ENCODE measurements around the gene GUK1.

Gene GUK1

DNA sequence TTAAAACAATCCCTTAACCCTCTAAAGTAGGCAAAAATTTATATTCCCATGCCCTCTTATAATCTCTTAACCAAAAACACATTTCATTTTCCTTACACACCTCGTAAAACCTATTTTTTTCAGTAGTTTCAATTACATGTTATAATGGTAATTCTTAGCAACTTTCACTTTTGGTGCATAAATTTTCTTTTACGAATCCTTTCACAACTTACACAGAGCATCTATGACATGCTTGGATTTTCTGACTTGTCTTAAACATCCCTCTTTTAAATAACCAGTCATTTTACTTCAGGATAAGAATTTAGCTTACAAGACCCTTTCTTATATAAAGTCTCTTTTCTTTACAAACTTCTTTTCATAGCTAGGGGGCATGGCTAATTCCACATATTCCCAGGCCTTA, 22.0 kb upstream of the GUK1 start:
- peaks cover 9% of the 10 kb centered on the region for H3K27me3 ChIP-seq
- TF ChIP-seq, protein P1, sequence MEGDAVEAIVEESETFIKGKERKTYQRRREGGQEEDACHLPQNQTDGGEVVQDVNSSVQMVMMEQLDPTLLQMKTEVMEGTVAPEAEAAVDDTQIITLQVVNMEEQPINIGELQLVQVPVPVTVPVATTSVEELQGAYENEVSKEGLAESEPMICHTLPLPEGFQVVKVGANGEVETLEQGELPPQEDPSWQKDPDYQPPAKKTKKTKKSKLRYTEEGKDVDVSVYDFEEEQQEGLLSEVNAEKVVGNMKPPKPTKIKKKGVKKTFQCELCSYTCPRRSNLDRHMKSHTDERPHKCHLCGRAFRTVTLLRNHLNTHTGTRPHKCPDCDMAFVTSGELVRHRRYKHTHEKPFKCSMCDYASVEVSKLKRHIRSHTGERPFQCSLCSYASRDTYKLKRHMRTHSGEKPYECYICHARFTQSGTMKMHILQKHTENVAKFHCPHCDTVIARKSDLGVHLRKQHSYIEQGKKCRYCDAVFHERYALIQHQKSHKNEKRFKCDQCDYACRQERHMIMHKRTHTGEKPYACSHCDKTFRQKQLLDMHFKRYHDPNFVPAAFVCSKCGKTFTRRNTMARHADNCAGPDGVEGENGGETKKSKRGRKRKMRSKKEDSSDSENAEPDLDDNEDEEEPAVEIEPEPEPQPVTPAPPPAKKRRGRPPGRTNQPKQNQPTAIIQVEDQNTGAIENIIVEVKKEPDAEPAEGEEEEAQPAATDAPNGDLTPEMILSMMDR (IDR thresholded peaks at IDR 0.05), result no peak

DNA sequence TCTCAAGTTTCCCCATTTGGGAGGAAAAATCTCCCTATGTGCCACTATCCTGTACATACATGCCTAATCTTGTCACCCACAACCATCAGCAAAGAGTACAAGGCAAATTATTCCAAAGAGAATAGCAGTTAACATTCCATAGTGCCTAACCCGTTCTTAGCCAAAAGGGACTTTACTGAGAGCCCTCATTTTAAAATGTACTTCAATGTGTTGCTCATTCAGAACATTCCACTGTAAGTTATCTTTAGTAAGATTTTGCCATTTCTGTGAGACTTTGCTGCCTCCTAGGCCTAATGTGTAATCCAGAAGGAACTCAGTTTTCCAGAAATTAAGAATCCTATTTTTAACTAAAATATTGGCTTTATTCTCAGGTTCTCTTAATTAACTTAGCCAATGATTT, 19.7 kb upstream of the GUK1 start:
- H3K4me1 ChIP-seq (ENCODE audit: control insufficient read depth in 1 of 2, insufficient read depth in 1 of 2, low read depth in 1 of 2, low read length in 1 of 2), result peaks cover 0 to 5% of the 10 kb centered on the region in 2 experiments
- H3K27ac ChIP-seq, result no peak overlapping the region
- peaks cover 21% of the 10 kb centered on the region for H3K27me3 ChIP-seq
- no peak overlapping the region for H3K4me3 ChIP-seq (ENCODE audit: low read depth in 1 of 2, low read length in 1 of 2)
- no peaks in the 10 kb centered on the region for H3K9me3 ChIP-seq
- no peaks in the 10 kb centered on the region for H3K36me3 ChIP-seq
- TF ChIP-seq, protein P1 (IDR thresholded peaks at IDR 0.05), result no peak

More for the DNA sequence above, 22.0 kb upstream of the GUK1 start:
- no peak overlapping the region for H3K4me3 ChIP-seq (ENCODE audit: low read depth in 1 of 2, low read length in 1 of 2)
- no peaks in the 10 kb centered on the region for H3K9me3 ChIP-seq
- H3K27ac ChIP-seq, result no peak overlapping the region
- no peaks in the 10 kb centered on the region for H3K36me3 ChIP-seq
- peaks cover 0 to 5% of the 10 kb centered on the region in 2 experiments for H3K4me1 ChIP-seq (ENCODE audit: control insufficient read depth in 1 of 2, insufficient read depth in 1 of 2, low read depth in 1 of 2, low read length in 1 of 2)

- no peaks in the 10 kb centered on the region for H3K9me3 ChIP-seq
- no peaks in the 10 kb centered on the region for H3K36me3 ChIP-seq
- H3K27ac ChIP-seq, result no peak overlapping the region
- TF ChIP-seq, protein P1 (IDR thresholded peaks at IDR 0.05), result no peak
- H3K27me3 ChIP-seq, result peaks cover 21% of the 10 kb centered on the region
- H3K4me1 ChIP-seq (ENCODE audit: control insufficient read depth in 1 of 2, insufficient read depth in 1 of 2, low read depth in 1 of 2, low read length in 1 of 2), result peaks cover 0 to 5% of the 10 kb centered on the region in 2 experiments
- no peak overlapping the region for H3K4me3 ChIP-seq (ENCODE audit: low read depth in 1 of 2, low read length in 1 of 2)
Measured at GRCh38 chr1:228120857-228121489, 19.1 kb upstream of the GUK1 start.

DNA sequence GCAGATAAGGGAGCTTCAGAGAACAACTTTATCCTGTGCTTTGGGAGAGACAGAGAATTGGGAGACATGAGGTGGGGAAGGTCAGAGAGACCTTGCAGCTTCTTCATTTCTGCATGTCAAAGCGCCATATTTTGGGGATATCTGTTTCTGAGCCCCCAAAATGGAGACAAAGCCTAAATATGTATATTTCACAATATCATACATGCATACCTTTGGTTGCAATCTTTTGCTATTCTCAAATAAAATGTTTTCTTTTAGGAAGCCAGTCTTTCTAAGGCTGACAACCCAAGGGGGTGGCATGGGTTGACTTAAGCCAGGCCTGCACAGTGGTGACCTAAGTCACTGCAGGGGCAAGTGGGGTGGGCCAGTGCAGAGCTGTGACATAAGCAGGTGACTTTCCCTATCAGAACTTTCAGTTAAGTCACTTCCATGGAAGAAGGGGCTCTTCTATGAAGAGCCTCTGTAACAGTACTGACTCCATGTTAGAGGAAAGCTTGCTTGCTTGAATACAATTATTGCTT, 17.1 kb upstream of the GUK1 start:
- Histone ChIP-seq H3K27me3 (peaks cover 21% of the 10 kb centered on the region), H3K27ac (no peak overlapping the region), H3K4me1 (ENCODE audit: control insufficient read depth in 1 of 2, insufficient read depth in 1 of 2, low read depth in 1 of 2, low read length in 1 of 2) (peaks cover 0 to 5% of the 10 kb centered on the region in 2 experiments), H3K9me3 (no peaks in the 10 kb centered on the region), H3K4me3 (ENCODE audit: low read depth in 1 of 2, low read length in 1 of 2) (no peak overlapping the region), H3K36me3 (no peaks in the 10 kb centered on the region)
- TF ChIP-seq, protein P1 (IDR thresholded peaks at IDR 0.05), result no peak

DNA sequence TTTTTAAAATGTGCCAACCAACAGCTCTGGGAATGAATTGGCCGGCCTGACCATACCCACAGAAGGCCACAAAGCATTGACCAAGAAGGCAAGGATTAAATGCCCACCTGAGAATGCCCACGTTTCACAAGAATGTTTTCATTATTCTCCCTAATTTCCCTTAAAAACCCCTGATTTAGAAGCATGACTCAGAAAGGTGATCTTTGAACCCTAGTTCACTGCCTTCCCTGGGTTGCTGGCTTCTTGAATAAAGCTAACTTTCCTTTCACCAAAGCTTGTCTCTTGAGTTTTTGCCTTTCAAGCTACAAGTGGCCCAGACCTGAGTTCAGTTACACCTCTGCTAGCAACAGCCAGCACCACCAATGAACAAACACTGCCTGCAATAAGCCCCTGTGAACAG, 16.6 kb upstream of the GUK1 start:
- TF ChIP-seq, protein P1 (IDR thresholded peaks at IDR 0.05), result no peak
- no peak overlapping the region for H3K27ac ChIP-seq
- peaks cover 21% of the 10 kb centered on the region for H3K27me3 ChIP-seq
- peaks cover 0 to 5% of the 10 kb centered on the region in 2 experiments for H3K4me1 ChIP-seq (ENCODE audit: control insufficient read depth in 1 of 2, insufficient read depth in 1 of 2, low read depth in 1 of 2, low read length in 1 of 2)
- no peaks in the 10 kb centered on the region for H3K9me3 ChIP-seq
- H3K4me3 ChIP-seq (ENCODE audit: low read depth in 1 of 2, low read length in 1 of 2), result no peak overlapping the region
- H3K36me3 ChIP-seq, result no peaks in the 10 kb centered on the region
